ENCODE data around the gene ATP8B3. TPM values are rescaled to one million over a fixed set of nuclear protein-coding genes. Genes with fewer than 3 reads are reported as not detected.

ATP8B3 gene
- total RNA-seq, 1 donor from 2014 or later: 2.5 TPM

- no peaks in the 10 kb centered on the region for H3K36me3 Mint-ChIP-seq (ENCODE audit: unreplicated experiment)
- H3K27ac Mint-ChIP-seq (ENCODE audit: unreplicated experiment): no peak overlapping the region
- no peak for TF ChIP-seq CTCF (IDR thresholded peaks at IDR 0.05; ENCODE audit: partially characterized antibody, unreplicated experiment)
- peaks cover 4% of the 10 kb centered on the region for H3K9me3 Mint-ChIP-seq (ENCODE audit: unreplicated experiment)
- H3K4me3 Mint-ChIP-seq (ENCODE audit: unreplicated experiment): no peak overlapping the region
- H3K4me1 Mint-ChIP-seq (ENCODE audit: low read depth, unreplicated experiment): peaks cover 19% of the 10 kb centered on the region
- DNase-seq: peak; percentile 15
- peaks cover 2% of the 10 kb centered on the region for H3K27me3 Mint-ChIP-seq (ENCODE audit: unreplicated experiment)
These were observed 16.5 kb upstream of the ATP8B3 start for GRCh38 chr19:1828279-1829238.

GRCh38 chr19:1827566-1828278 is 15.6 kb upstream of the ATP8B3 start:
- no peak overlapping the region for H3K4me3 Mint-ChIP-seq (ENCODE audit: unreplicated experiment)
- peaks cover 4% of the 10 kb centered on the region for H3K9me3 Mint-ChIP-seq (ENCODE audit: unreplicated experiment)
- H3K27me3 Mint-ChIP-seq (ENCODE audit: unreplicated experiment): peaks cover 2% of the 10 kb centered on the region
- no peaks in the 10 kb centered on the region for H3K36me3 Mint-ChIP-seq (ENCODE audit: unreplicated experiment)
- no peak for TF ChIP-seq CTCF (IDR thresholded peaks at IDR 0.05; ENCODE audit: partially characterized antibody, unreplicated experiment)
- DNase-seq: peak; percentile 15
- H3K27ac Mint-ChIP-seq (ENCODE audit: unreplicated experiment): no peak overlapping the region
- peaks cover 16% of the 10 kb centered on the region for H3K4me1 Mint-ChIP-seq (ENCODE audit: low read depth, unreplicated experiment)

GRCh38 chr19:1826557-1827521 is 14.8 kb upstream of the ATP8B3 start:
- DNase-seq: peak; percentile 38
- H3K36me3 Mint-ChIP-seq (ENCODE audit: unreplicated experiment): no peaks in the 10 kb centered on the region
- TF ChIP-seq CTCF (IDR thresholded peaks at IDR 0.05; ENCODE audit: partially characterized antibody, unreplicated experiment): no peak
- peaks cover 1% of the 10 kb centered on the region for H3K27me3 Mint-ChIP-seq (ENCODE audit: unreplicated experiment)
- peaks cover 4% of the 10 kb centered on the region for H3K9me3 Mint-ChIP-seq (ENCODE audit: unreplicated experiment)
- peaks cover 12% of the 10 kb centered on the region for H3K4me1 Mint-ChIP-seq (ENCODE audit: low read depth, unreplicated experiment)
- no peak overlapping the region for H3K27ac Mint-ChIP-seq (ENCODE audit: unreplicated experiment)
- H3K4me3 Mint-ChIP-seq (ENCODE audit: unreplicated experiment): no peak overlapping the region

GRCh38 chr19:1825909-1826556 is 14.0 kb upstream of the ATP8B3 start:
- peaks cover 4% of the 10 kb centered on the region for H3K9me3 Mint-ChIP-seq (ENCODE audit: unreplicated experiment)
- peak; percentile 88 for DNase-seq
- TF ChIP-seq CTCF (IDR thresholded peaks at IDR 0.05; ENCODE audit: partially characterized antibody, unreplicated experiment): peak; percentile 92
- no peak overlapping the region for H3K27ac Mint-ChIP-seq (ENCODE audit: unreplicated experiment)
- H3K27me3 Mint-ChIP-seq (ENCODE audit: unreplicated experiment): no peaks in the 10 kb centered on the region
- H3K36me3 Mint-ChIP-seq (ENCODE audit: unreplicated experiment): no peaks in the 10 kb centered on the region
- peaks cover 9% of the 10 kb centered on the region for H3K4me1 Mint-ChIP-seq (ENCODE audit: low read depth, unreplicated experiment)
- no peak overlapping the region for H3K4me3 Mint-ChIP-seq (ENCODE audit: unreplicated experiment)
